Fibroblast of lung (primary cell): ENCODE results near the gene CAMK1D. TPM values are rescaled to one million over a fixed set of nuclear protein-coding genes. Genes with fewer than 3 reads are reported as not detected.

ENCODE experiments used
- DNase-seq, 2 donors: peaks; one replicate each; pipeline versions ENCODE4 v3.0.0 to v3.0.0-alpha.2; 2010; ENCODE audit warnings: low read depth in 2 of 2
- H2AFZ ChIP-seq: 2 replicates; pipeline ENCODE4 v1.5.1; 2012; ENCODE audit warnings: low read length, control low read depth, inconsistent platforms
- H3K27ac ChIP-seq: 2 replicates; pipeline ENCODE4 v1.5.1; 2011; ENCODE audit warnings: low read length, control low read depth; ENCODE audit not compliant: insufficient read depth
- H3K27me3 ChIP-seq: 2 replicates; pipeline ENCODE4 v1.5.1; 2011; ENCODE audit warnings: mild to moderate bottlenecking, low read length; ENCODE audit not compliant: control insufficient read depth, insufficient read depth
- H3K36me3 ChIP-seq: 2 replicates; pipeline ENCODE4 v1.5.1; 2011; ENCODE audit warnings: low read length; ENCODE audit not compliant: control insufficient read depth, insufficient read depth
- H3K4me1 ChIP-seq: 2 replicates; pipeline ENCODE4 v1.5.1; 2011; ENCODE audit warnings: low read length; ENCODE audit not compliant: control insufficient read depth, insufficient read depth; ENCODE audit errors: extremely low read depth
- H3K4me2 ChIP-seq: 2 replicates; pipeline ENCODE4 v1.5.1; 2011; ENCODE audit warnings: low read length, control low read depth; ENCODE audit not compliant: insufficient read depth; ENCODE audit errors: extremely low read depth
- H3K4me3 ChIP-seq, 4 experiments: fragments of 200-600 bp in 1 of 4; sonication (generic) in 1 of 4; replicated peaks in 1 of 4; 2 replicates each; pipeline ENCODE4 v1.5.1; 2011 to 2016; ENCODE audit warnings: low read length in 4 of 4, low read depth in 3 of 4, mild to moderate bottlenecking in 3 of 4, control low read depth in 2 of 4, inconsistent platforms in 1 of 4, mixed read lengths in 1 of 4; ENCODE audit not compliant: insufficient read depth in 1 of 4; ENCODE audit errors: control extremely low read depth in 1 of 4
- H3K79me2 ChIP-seq: 2 replicates; pipeline ENCODE4 v1.5.1; 2012; ENCODE audit warnings: mild to moderate bottlenecking, low read length, inconsistent platforms; ENCODE audit not compliant: control insufficient read depth, insufficient read depth
- H3K9ac ChIP-seq: 2 replicates; pipeline ENCODE4 v1.5.1; 2011; ENCODE audit warnings: mild to moderate bottlenecking, low read length, control low read depth; ENCODE audit not compliant: insufficient read depth
- H3K9me3 ChIP-seq: 2 replicates; pipeline ENCODE4 v1.5.1; 2012; ENCODE audit warnings: low read depth, low read length; ENCODE audit not compliant: control insufficient read depth, insufficient read depth
- H4K20me1 ChIP-seq: 2 replicates; pipeline ENCODE4 v1.5.1; 2011; ENCODE audit warnings: low read length; ENCODE audit not compliant: control insufficient read depth, insufficient read depth; ENCODE audit errors: extremely low read depth
- CTCF ChIP-seq, 2 donors: IDR thresholded peaks in 1 of 2; conservative IDR thresholded peaks in 1 of 2; 1 replicate in 1 of 2; 2 replicates in 1 of 2; pipeline ENCODE4 v1.5.1; 2011 to 2012; ENCODE audit warnings: low read length in 2 of 2, control low read depth in 1 of 2, inconsistent platforms in 1 of 2, low read depth in 1 of 2, mild to moderate bottlenecking in 1 of 2
- EZH2 ChIP-seq: IDR thresholded peaks from 2 replicates; pipeline ENCODE4 v1.5.1; 2012; ENCODE audit warnings: low read length, control low read depth, mild to moderate bottlenecking; ENCODE audit errors: missing control alignments
- polyA plus RNA-seq, 2 donors: library from polyadenylated mRNA; depleted of rRNA in 1 of 2; stranded (reverse) in 1 of 2; unstranded in 1 of 2; fragments of >200 nt; gene quantifications; 2 replicates each; pipeline ENCODE4 v1.2.1, GENCODE V29; 2011 to 2012; ENCODE audit warnings: missing spikeins in 1 of 2
- total RNA-seq: library from RNA; depleted of rRNA; stranded (reverse); fragments of >200 nt; gene quantifications from 2 replicates; pipeline ENCODE4 v1.2.1, GENCODE V29; 2014

Gene CAMK1D
- total and polyA plus RNA-seq, 2 donors (not counting 1 experiment from before 2014, with no cell fraction given): 2.3 TPM

- no peak overlapping the region for H3K4me2 ChIP-seq
- no peak overlapping the region for H2AFZ ChIP-seq
- H3K4me1 ChIP-seq: no peaks in the 10 kb centered on the region
- TF ChIP-seq CTCF (conservative IDR thresholded peaks at IDR 0.05 in 1 of 2, IDR thresholded peaks at IDR 0.05 in 1 of 2; ENCODE audit: low read depth in 1 of 2, low read length in 2 of 2) (no peak), EZH2 (no peak)
- no peak overlapping the region for H3K9ac ChIP-seq
- DNase-seq: peak in 1 of 2 donors; percentile 23
- no peaks in the 10 kb centered on the region for H3K27me3 ChIP-seq
- H3K79me2 ChIP-seq: no peaks in the 10 kb centered on the region
- no peaks in the 10 kb centered on the region for H3K36me3 ChIP-seq
- H3K4me3 ChIP-seq: no peak overlapping the region
- no peaks in the 10 kb centered on the region for H3K9me3 ChIP-seq
- no peak overlapping the region for H3K27ac ChIP-seq
- no peaks in the 10 kb centered on the region for H4K20me1 ChIP-seq
Observed at GRCh38 chr10:12513775-12514673, 164.7 kb downstream of the CAMK1D start.

GRCh38 chr10:12518024-12518423 lies 168.7 kb downstream of the CAMK1D start:
- no peak overlapping the region for H3K9ac ChIP-seq
- H3K9me3 ChIP-seq: no peaks in the 10 kb centered on the region
- H3K4me3 ChIP-seq: no peak overlapping the region
- no peaks in the 10 kb centered on the region for H3K36me3 ChIP-seq
- DNase-seq: no peak
- no peaks in the 10 kb centered on the region for H3K4me1 ChIP-seq
- no peak overlapping the region for H2AFZ ChIP-seq
- TF ChIP-seq EZH2: no peak
- no peaks in the 10 kb centered on the region for H3K27me3 ChIP-seq
- no peaks in the 10 kb centered on the region for H3K79me2 ChIP-seq
- no peak overlapping the region for H3K4me2 ChIP-seq
- H3K27ac ChIP-seq: no peak overlapping the region
- H4K20me1 ChIP-seq: no peaks in the 10 kb centered on the region

- no peaks in the 10 kb centered on the region for H3K4me1 ChIP-seq
- no peak overlapping the region for H3K9ac ChIP-seq
- H4K20me1 ChIP-seq: no peaks in the 10 kb centered on the region
- H3K27me3 ChIP-seq: no peaks in the 10 kb centered on the region
- no peak overlapping the region for H2AFZ ChIP-seq
- H3K36me3 ChIP-seq: no peaks in the 10 kb centered on the region
- H3K4me2 ChIP-seq: no peak overlapping the region
- no peak overlapping the region for H3K4me3 ChIP-seq
- no peak for TF ChIP-seq CTCF (conservative IDR thresholded peaks at IDR 0.05 in 1 of 2, IDR thresholded peaks at IDR 0.05 in 1 of 2; ENCODE audit: low read depth in 1 of 2, low read length in 2 of 2)
- TF ChIP-seq EZH2: no peak
- no peak for DNase-seq
- no peaks in the 10 kb centered on the region for H3K79me2 ChIP-seq
- H3K27ac ChIP-seq: no peak overlapping the region
- no peaks in the 10 kb centered on the region for H3K9me3 ChIP-seq
Observed at GRCh38 chr10:12521423-12521822, 172.1 kb downstream of the CAMK1D start.
